ENCODE data around the gene PXYLP1. TPM values are rescaled to one million over a fixed set of nuclear protein-coding genes. Genes with fewer than 3 reads are reported as not detected.

The PXYLP1 gene
- total RNA-seq, 4 donors from 2014 or later = 18.5 to 29.7 (median 26.4) TPM

DNA sequence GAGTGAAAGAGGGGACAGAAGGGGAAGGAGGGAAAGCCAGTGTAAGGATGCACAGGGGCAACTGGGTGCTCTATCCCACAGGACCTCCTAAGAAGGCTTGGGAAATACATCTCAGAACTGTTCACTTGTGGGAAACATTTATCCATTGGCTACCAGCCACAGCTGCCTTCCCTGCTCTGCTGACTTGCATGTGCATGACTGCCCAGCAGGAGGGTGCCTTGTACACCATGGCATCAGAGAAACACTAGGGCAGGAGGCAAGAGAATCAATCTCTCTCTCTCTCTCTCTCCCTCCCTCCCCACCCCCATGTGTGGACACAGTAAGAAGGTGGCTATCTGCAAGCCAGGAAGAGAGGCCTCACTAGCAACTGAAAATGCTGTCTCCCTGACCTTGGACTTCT is 73.8 kb downstream of the PXYLP1 start:
- H3K4me1 ChIP-seq = no peaks in the 10 kb centered on the region
- H3K36me3 ChIP-seq = no peaks in the 10 kb centered on the region
- no peak overlapping the region for H3K27ac ChIP-seq
- intact Hi-C loops (cut with DNase I; ENCODE audit: low total_unique reads) = loop anchor here (5.0 to 10.0 kb wide), 2 partner anchors 49 to 73 kb away; partner anchors contain the start of gene PXYLP1
- H3K4me3 ChIP-seq = no peak overlapping the region
- H3K9me3 ChIP-seq = no peaks in the 10 kb centered on the region
- no peaks in the 10 kb centered on the region for H3K27me3 ChIP-seq
- TF ChIP-seq, protein P1, sequence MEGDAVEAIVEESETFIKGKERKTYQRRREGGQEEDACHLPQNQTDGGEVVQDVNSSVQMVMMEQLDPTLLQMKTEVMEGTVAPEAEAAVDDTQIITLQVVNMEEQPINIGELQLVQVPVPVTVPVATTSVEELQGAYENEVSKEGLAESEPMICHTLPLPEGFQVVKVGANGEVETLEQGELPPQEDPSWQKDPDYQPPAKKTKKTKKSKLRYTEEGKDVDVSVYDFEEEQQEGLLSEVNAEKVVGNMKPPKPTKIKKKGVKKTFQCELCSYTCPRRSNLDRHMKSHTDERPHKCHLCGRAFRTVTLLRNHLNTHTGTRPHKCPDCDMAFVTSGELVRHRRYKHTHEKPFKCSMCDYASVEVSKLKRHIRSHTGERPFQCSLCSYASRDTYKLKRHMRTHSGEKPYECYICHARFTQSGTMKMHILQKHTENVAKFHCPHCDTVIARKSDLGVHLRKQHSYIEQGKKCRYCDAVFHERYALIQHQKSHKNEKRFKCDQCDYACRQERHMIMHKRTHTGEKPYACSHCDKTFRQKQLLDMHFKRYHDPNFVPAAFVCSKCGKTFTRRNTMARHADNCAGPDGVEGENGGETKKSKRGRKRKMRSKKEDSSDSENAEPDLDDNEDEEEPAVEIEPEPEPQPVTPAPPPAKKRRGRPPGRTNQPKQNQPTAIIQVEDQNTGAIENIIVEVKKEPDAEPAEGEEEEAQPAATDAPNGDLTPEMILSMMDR (IDR thresholded peaks at IDR 0.05) = no peak
- TF ChIP-seq POLR2A (IDR thresholded peaks at IDR 0.05) = no peak
- no peak for DNase-seq

DNA sequence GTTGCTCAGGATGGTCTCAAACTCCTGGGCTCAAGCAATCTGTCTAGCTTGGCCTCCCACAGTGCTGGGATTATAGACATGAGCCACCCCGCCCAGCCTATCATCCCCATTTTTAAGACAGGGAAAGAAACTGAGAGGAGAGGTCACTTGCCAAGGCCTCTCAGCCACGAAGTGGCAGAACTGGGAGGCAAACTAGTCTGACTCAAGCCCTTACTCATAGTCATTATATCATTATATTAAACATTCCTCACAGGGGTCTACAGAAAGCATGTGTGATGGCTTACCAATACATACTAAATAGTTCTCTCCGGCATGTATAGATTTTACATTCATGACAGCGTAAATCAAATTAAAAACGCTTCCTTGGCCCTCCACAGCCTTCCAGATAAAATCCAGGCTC is 74.7 kb downstream of the PXYLP1 start:
- Histone ChIP-seq H3K4me1 (no peaks in the 10 kb centered on the region), H3K27me3 (no peaks in the 10 kb centered on the region), H3K4me3 (no peak overlapping the region), H3K9me3 (no peaks in the 10 kb centered on the region), H3K36me3 (no peaks in the 10 kb centered on the region), H3K27ac (no peak overlapping the region)
- intact Hi-C loops (cut with DNase I; ENCODE audit: low total_unique reads) = loop anchor here (5.0 to 10.0 kb wide), 2 partner anchors 49 to 74 kb away; partner anchors contain the start of gene PXYLP1
- no peak for DNase-seq
- TF ChIP-seq, protein P1 (IDR thresholded peaks at IDR 0.05) = no peak

DNA sequence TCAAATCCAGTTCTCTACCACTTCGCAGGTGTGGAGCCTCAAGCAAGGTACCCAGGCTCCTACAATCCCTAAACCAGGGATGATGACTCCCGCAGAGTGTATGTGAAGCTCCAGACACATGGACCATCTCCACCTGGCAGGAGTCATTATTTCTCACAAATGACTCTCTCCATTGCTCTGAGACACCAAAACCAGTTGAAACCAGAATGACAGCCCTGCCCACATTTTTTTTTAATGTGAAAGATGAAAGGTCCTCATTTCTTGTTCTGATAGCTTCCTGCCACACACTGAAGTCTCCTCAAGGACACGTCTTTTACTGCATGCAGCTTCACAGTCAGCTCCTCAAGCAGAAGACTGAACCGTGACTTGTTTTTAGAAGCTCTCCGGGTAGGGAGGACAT is 75.3 kb downstream of the PXYLP1 start:
- intact Hi-C loops (cut with DNase I; ENCODE audit: low total_unique reads) = loop anchor here (5.0 to 10.0 kb wide), 2 partner anchors 48 to 75 kb away; partner anchors contain the start of gene PXYLP1
- no peak overlapping the region for H3K27ac ChIP-seq
- DNase-seq = no peak
- no peaks in the 10 kb centered on the region for H3K36me3 ChIP-seq
- TF ChIP-seq, protein P1 (IDR thresholded peaks at IDR 0.05) = no peak
- no peak for TF ChIP-seq POLR2A (IDR thresholded peaks at IDR 0.05)
- no peak overlapping the region for H3K4me3 ChIP-seq
- H3K27me3 ChIP-seq = no peaks in the 10 kb centered on the region
- H3K9me3 ChIP-seq = no peaks in the 10 kb centered on the region
- no peaks in the 10 kb centered on the region for H3K4me1 ChIP-seq

DNA sequence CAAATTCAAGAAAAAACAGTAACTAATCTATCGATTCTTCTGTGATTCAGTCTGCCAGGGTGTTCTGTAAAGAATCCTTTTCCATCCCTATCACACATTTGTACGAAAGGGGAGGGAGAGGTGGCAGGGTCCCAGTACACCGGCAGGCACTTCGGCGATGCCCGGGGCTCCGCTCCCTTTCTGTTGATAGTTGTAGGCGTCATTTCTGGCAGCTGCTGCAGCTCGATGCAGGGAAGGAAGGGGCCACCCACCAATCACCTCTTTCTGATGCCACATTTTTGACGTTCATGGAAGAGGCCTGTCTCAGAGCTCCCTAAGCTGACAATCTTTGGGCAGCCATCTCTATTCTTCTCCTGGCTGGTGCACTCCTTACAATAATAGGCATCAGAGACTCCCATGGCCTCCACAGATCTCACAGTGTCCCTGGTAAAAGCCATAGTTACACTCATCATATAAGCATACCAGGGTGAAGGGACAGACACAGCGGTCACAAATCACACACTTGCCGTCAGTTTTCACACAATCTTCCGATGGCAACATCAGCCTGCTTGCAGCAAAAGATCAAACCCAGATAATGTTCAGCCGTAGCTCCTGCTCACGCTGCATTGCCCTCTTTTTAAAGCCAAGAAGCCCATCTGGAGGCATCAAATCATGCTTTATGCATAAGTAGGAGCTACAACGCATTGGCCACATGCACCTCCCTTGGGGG is 75.9 kb downstream of the PXYLP1 start:
- H3K4me1 ChIP-seq = no peaks in the 10 kb centered on the region
- TF ChIP-seq, protein P1 (IDR thresholded peaks at IDR 0.05) = no peak
- TF ChIP-seq POLR2A (IDR thresholded peaks at IDR 0.05) = no peak
- H3K36me3 ChIP-seq = no peaks in the 10 kb centered on the region
- no peaks in the 10 kb centered on the region for H3K9me3 ChIP-seq
- intact Hi-C loops (cut with DNase I; ENCODE audit: low total_unique reads) = loop anchor here (5.0 to 10.0 kb wide), 2 partner anchors 47 to 75 kb away; partner anchors contain the start of gene PXYLP1
- H3K27me3 ChIP-seq = no peaks in the 10 kb centered on the region
- DNase-seq = no peak
- H3K27ac ChIP-seq = no peak overlapping the region
- H3K4me3 ChIP-seq = no peak overlapping the region

DNA sequence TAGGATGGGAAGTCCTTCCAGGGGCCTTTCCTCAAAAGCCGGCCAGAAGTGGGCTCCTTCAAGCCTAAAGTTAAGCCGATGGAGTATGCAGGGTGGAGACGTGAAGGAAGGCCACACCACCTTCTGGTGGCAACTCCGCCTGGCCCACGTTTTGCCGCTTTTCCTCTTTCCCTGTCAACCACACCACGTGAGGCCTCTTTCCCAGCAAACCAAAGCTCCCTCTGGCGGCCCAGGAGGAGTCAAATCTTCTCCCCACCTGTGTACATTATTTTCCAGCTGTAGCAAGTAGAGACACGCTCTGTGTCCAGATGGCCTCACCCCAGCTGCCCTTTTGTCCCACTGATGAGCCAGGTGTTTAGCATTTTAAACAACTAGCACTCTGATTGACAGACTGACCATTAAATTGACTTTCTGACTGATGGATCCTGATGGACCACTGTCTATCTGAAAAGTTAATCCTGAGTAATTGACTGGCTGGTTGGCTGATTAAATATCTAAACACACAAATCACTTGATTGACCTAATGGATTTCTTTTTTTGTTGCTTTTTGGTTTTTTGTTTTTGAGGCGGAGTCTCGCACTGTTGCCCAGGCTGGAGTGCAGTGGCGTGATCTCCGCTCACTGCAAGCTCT is 77.1 kb downstream of the PXYLP1 start:
- intact Hi-C loops (cut with DNase I; ENCODE audit: low total_unique reads) = loop anchor here (5.0 to 10.0 kb wide), 2 partner anchors 46 to 76 kb away; partner anchors contain the start of gene PXYLP1
- H3K4me1 ChIP-seq = no peaks in the 10 kb centered on the region
- H3K36me3 ChIP-seq = no peaks in the 10 kb centered on the region
- H3K27me3 ChIP-seq = no peaks in the 10 kb centered on the region
- H3K4me3 ChIP-seq = no peak overlapping the region
- H3K27ac ChIP-seq = no peak overlapping the region
- TF ChIP-seq, protein P1 (IDR thresholded peaks at IDR 0.05) = peak; percentile 41 to 63 (median 48)
- no peak for TF ChIP-seq POLR2A (IDR thresholded peaks at IDR 0.05)
- H3K9me3 ChIP-seq = no peaks in the 10 kb centered on the region
- DNase-seq = peak; percentile 39 to 44

All from uterus (tissue), 4 donors.